GM19043 (cell line): ENCODE data around the gene TNS1.
"Not testable (repeated sequence)": the region's sequence is repeated elsewhere in the genome, so short reads cannot be mapped to it uniquely, and the experiment has no call there.

Experiments
- ATAC-seq: cut with Tn5 transposase; IDR thresholded peaks from one replicate; pipeline ENCODE4 v1.9.1; 2021; ENCODE audit warnings: low read depth; ENCODE audit not compliant: unreplicated experiment

The TNS1 gene

GRCh38 chr2:218030409-218031195, 27.8 kb upstream of the TNS1 start:
- ATAC-seq, result no peak

GRCh38 chr2:218029366-218030360, 26.9 kb upstream of the TNS1 start:
- ATAC-seq, result no peak

GRCh38 chr2:218028562-218029348, 26.0 kb upstream of the TNS1 start:
- no peak for ATAC-seq

- ATAC-seq, result no peak
These were observed 25.3 kb upstream of the TNS1 start for GRCh38 chr2:218028189-218028495.

- ATAC-seq, result no peak
These were observed 24.8 kb upstream of the TNS1 start for GRCh38 chr2:218027426-218028188.

GRCh38 chr2:218026676-218027425, 24.1 kb upstream of the TNS1 start:
- no peak for ATAC-seq

GRCh38 chr2:218026244-218026643, 23.4 kb upstream of the TNS1 start:
- no peak for ATAC-seq

- ATAC-seq, result no peak
These were observed 22.1 kb upstream of the TNS1 start for GRCh38 chr2:218024871-218025270.

GRCh38 chr2:218024336-218024735, 21.5 kb upstream of the TNS1 start:
- ATAC-seq, result no peak

- no peak for ATAC-seq
These were observed 20.8 kb upstream of the TNS1 start for GRCh38 chr2:218023636-218024035.

- no peak for ATAC-seq
These were observed 20.2 kb upstream of the TNS1 start for GRCh38 chr2:218022851-218023530.

GRCh38 chr2:218022131-218022850, 19.5 kb upstream of the TNS1 start:
- no peak for ATAC-seq

GRCh38 chr2:218021536-218022071, 18.8 kb upstream of the TNS1 start:
- ATAC-seq, result no peak

- ATAC-seq, result no peak
These were observed 18.3 kb upstream of the TNS1 start for GRCh38 chr2:218020966-218021535.

- ATAC-seq, result no peak
These were observed 17.5 kb upstream of the TNS1 start for GRCh38 chr2:218020281-218020680.

- ATAC-seq, result no peak
These were observed 16.7 kb upstream of the TNS1 start for GRCh38 chr2:218019411-218020060.

GRCh38 chr2:218018842-218019125, 16.0 kb upstream of the TNS1 start:
- not testable (repeated sequence) for ATAC-seq
